HCT116 (cell line): ENCODE results near the gene METTL21C.

Source experiments
- CBX3 ChIP-seq: IDR thresholded peaks from 2 replicates; pipeline ENCODE4 v1.6.1; 2012; ENCODE audit warnings: low read depth
- CTCF ChIP-seq, 3 experiments: fragments of 200-600 bp in 1 of 3; sonication (generic) in 1 of 3; IDR thresholded peaks in 2 of 3; conservative IDR thresholded peaks in 1 of 3; 2 replicates each; pipeline ENCODE4 v1.5.1; 2012 to 2017; ENCODE audit warnings: low read depth in 2 of 3, low read length in 2 of 3, antibody characterized with exemption in 1 of 3, borderline replicate concordance in 1 of 3, control low read depth in 1 of 3, mild to moderate bottlenecking in 1 of 3, mixed read lengths in 1 of 3, mixed run types in 1 of 3, moderate library complexity in 1 of 3; ENCODE audit not compliant: insufficient read depth in 1 of 3
- EZH2 ChIP-seq: fragments of 200-600 bp; sonication (generic); IDR thresholded peaks from 2 replicates; pipeline ENCODE4 v1.6.1; 2017; ENCODE audit warnings: antibody characterized with exemption, mixed run types
- EZH2phosphoT487 ChIP-seq: fragments of 200-600 bp; IDR thresholded peaks from 2 replicates; pipeline ENCODE4 v1.6.1; 2018; ENCODE audit warnings: antibody characterized with exemption, borderline replicate concordance
- MAX ChIP-seq: IDR thresholded peaks from 2 replicates; pipeline ENCODE4 v1.6.1; 2012
- POLR2A ChIP-seq: IDR thresholded peaks from 2 replicates; pipeline ENCODE4 v1.7.0; 2011; ENCODE audit warnings: borderline replicate concordance; ENCODE audit not compliant: insufficient read depth, insufficient read length; ENCODE audit errors: extremely low read depth
- POLR2AphosphoS5 ChIP-seq: IDR thresholded peaks from 2 replicates; pipeline ENCODE4 v1.6.1; 2011; ENCODE audit warnings: mild to moderate bottlenecking, low read depth, low read length, moderate library complexity
- REST ChIP-seq: IDR thresholded peaks from 2 replicates; pipeline ENCODE4 v1.6.1; 2012; ENCODE audit warnings: low read depth
- SIN3A ChIP-seq: IDR thresholded peaks from 2 replicates; pipeline ENCODE4 v1.6.1; 2012; ENCODE audit warnings: low read depth
- SRF ChIP-seq: IDR thresholded peaks from 2 replicates; pipeline ENCODE4 v1.6.1; 2012; ENCODE audit warnings: low read depth
- YY1 ChIP-seq: IDR thresholded peaks from 2 replicates; pipeline ENCODE4 v1.6.1; 2011; ENCODE audit warnings: low read length, low read depth, moderate library complexity, mild to moderate bottlenecking; ENCODE audit not compliant: insufficient replicate concordance; ENCODE audit errors: extremely low read depth
- ZNF274 ChIP-seq: fragments of 200-500 bp; sonication (Bioruptor generic); IDR thresholded peaks from 2 replicates; pipeline ENCODE4 v1.6.1; 2014; ENCODE audit warnings: mild to moderate bottlenecking, low read depth, low read length, inconsistent platforms

GRCh38 chr13:102692491-102692826, 2.4 kb downstream of the METTL21C start:
- no peak for TF ChIP-seq CTCF (IDR thresholded peaks at IDR 0.05 in 2 of 3, conservative IDR thresholded peaks at IDR 0.05 in 1 of 3; ENCODE audit: borderline replicate concordance in 1 of 3, insufficient read depth in 1 of 3, low read depth in 2 of 3, low read length in 2 of 3)
- TF ChIP-seq POLR2AphosphoS5, result no peak
- no peak for TF ChIP-seq POLR2A
- TF ChIP-seq SRF, result no peak
- TF ChIP-seq EZH2phosphoT487, result no peak
- TF ChIP-seq SIN3A, result no peak
- no peak for TF ChIP-seq MAX
- no peak for TF ChIP-seq EZH2
- TF ChIP-seq REST, result no peak
- no peak for TF ChIP-seq CBX3
- no peak for TF ChIP-seq YY1
- no peak for TF ChIP-seq ZNF274
